Measurements from ENCODE around the gene SLC44A5. TPM values are rescaled to one million over a fixed set of nuclear protein-coding genes. Genes with fewer than 3 reads are reported as not detected.

The SLC44A5 gene
- total and polyA plus RNA-seq, 4 donors, result 0.13 to 1.1 (median 0.22) TPM

GRCh38 chr1:75492011-75492410 lies 118.9 kb downstream of the SLC44A5 start:
- Histone ChIP-seq H3K9me3 (ENCODE audit: control insufficient read depth in 4 of 4, low read length in 3 of 4) (peaks cover 0 to 2% (median 0%) of the 10 kb centered on the region in 4 donors), H3K36me3 (ENCODE audit: control insufficient read depth in 4 of 4, insufficient read depth in 3 of 4, low read depth in 1 of 4, low read length in 3 of 4) (no peaks in the 10 kb centered on the region), H3K4me1 (ENCODE audit: control insufficient read depth in 4 of 4, insufficient read depth in 4 of 4, low read length in 3 of 4) (no peaks in the 10 kb centered on the region), H3K4me3 (ENCODE audit: low read depth in 1 of 3, low read length in 3 of 3) (no peak overlapping the region), H3K27me3 (ENCODE audit: control insufficient read depth in 4 of 4, insufficient read depth in 4 of 4, low read length in 3 of 4) (no peaks in the 10 kb centered on the region), H3K27ac (ENCODE audit: low read depth in 1 of 2, low read length in 2 of 2) (no peak overlapping the region), H3K9ac (ENCODE audit: low read depth in 1 of 2, low read length in 2 of 2) (no peak overlapping the region)
- WGBS, result 32% methylated on average over 1 of the region's 1 CpG
- no peak for DNase-seq (ENCODE audit: low spot score)
- TF ChIP-seq HNF4A (conservative IDR thresholded peaks at IDR 0.05), result peak; percentile 33 to 79
- TF ChIP-seq HNF4G (IDR thresholded peaks at IDR 0.05), result no peak
- TF ChIP-seq RXRA (IDR thresholded peaks at IDR 0.05), result peak in 1 of 2 donors; percentile 35

GRCh38 chr1:75487399-75487798 lies 123.5 kb downstream of the SLC44A5 start:
- H3K36me3 ChIP-seq (ENCODE audit: control insufficient read depth in 4 of 4, insufficient read depth in 3 of 4, low read depth in 1 of 4, low read length in 3 of 4), result no peaks in the 10 kb centered on the region
- no peak overlapping the region for H3K9ac ChIP-seq (ENCODE audit: low read depth in 1 of 2, low read length in 2 of 2)
- H3K27ac ChIP-seq (ENCODE audit: low read depth in 1 of 2, low read length in 2 of 2), result no peak overlapping the region
- H3K4me3 ChIP-seq (ENCODE audit: low read depth in 1 of 3, low read length in 3 of 3), result no peak overlapping the region
- no peak for TF ChIP-seq RXRA (IDR thresholded peaks at IDR 0.05)
- no peak for TF ChIP-seq SP1 (IDR thresholded peaks at IDR 0.05)
- TF ChIP-seq, protein P1, sequence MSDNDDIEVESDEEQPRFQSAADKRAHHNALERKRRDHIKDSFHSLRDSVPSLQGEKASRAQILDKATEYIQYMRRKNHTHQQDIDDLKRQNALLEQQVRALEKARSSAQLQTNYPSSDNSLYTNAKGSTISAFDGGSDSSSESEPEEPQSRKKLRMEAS (IDR thresholded peaks at IDR 0.05), result no peak
- no peak for TF ChIP-seq FOXA1 (IDR thresholded peaks at IDR 0.05)
- TF ChIP-seq, protein P2, sequence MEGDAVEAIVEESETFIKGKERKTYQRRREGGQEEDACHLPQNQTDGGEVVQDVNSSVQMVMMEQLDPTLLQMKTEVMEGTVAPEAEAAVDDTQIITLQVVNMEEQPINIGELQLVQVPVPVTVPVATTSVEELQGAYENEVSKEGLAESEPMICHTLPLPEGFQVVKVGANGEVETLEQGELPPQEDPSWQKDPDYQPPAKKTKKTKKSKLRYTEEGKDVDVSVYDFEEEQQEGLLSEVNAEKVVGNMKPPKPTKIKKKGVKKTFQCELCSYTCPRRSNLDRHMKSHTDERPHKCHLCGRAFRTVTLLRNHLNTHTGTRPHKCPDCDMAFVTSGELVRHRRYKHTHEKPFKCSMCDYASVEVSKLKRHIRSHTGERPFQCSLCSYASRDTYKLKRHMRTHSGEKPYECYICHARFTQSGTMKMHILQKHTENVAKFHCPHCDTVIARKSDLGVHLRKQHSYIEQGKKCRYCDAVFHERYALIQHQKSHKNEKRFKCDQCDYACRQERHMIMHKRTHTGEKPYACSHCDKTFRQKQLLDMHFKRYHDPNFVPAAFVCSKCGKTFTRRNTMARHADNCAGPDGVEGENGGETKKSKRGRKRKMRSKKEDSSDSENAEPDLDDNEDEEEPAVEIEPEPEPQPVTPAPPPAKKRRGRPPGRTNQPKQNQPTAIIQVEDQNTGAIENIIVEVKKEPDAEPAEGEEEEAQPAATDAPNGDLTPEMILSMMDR (IDR thresholded peaks at IDR 0.05; ENCODE audit: low read depth, low read length, missing input control), result no peak
- TF ChIP-seq HNF4G (IDR thresholded peaks at IDR 0.05), result no peak
- TF ChIP-seq, protein P3, sequence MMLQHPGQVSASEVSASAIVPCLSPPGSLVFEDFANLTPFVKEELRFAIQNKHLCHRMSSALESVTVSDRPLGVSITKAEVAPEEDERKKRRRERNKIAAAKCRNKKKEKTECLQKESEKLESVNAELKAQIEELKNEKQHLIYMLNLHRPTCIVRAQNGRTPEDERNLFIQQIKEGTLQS (IDR thresholded peaks at IDR 0.05), result no peak
- TF ChIP-seq REST (IDR thresholded peaks at IDR 0.05), result no peak
- no peak for TF ChIP-seq YY1 (IDR thresholded peaks at IDR 0.05)
- no peak for TF ChIP-seq FOXA2 (IDR thresholded peaks at IDR 0.05)
- TF ChIP-seq ZBTB33 (IDR thresholded peaks at IDR 0.05), result no peak
- no peak for TF ChIP-seq JUND (IDR thresholded peaks at IDR 0.05)
- no peaks in the 10 kb centered on the region for H3K4me1 ChIP-seq (ENCODE audit: control insufficient read depth in 4 of 4, insufficient read depth in 4 of 4, low read length in 3 of 4)
- 86% methylated on average over 4 of the region's 4 CpGs for WGBS
- H3K27me3 ChIP-seq (ENCODE audit: control insufficient read depth in 4 of 4, insufficient read depth in 4 of 4, low read length in 3 of 4), result no peaks in the 10 kb centered on the region
- no peak for DNase-seq (ENCODE audit: low spot score)
- peaks cover 0 to 1% (median 0%) of the 10 kb centered on the region in 4 donors for H3K9me3 ChIP-seq (ENCODE audit: control insufficient read depth in 4 of 4, low read length in 3 of 4)
